ENCODE data around the gene AMHR2.

- TF ChIP-seq CTCF (IDR thresholded peaks at IDR 0.05; ENCODE audit: low read length) (no peak), EZH2 (optimal IDR thresholded peaks at IDR 0.05; ENCODE audit: low read depth, low read length) (no peak), EZH2phosphoT487 (IDR thresholded peaks at IDR 0.05; ENCODE audit: low read length) (no peak)
These were observed 33.2 kb downstream of the AMHR2 start for GRCh38 chr12:53456654-53457366.
